Right lobe of liver (tissue), 6 donors: Measurements from ENCODE around the gene USP28. TPM values are rescaled to one million over a fixed set of nuclear protein-coding genes. Genes with fewer than 3 reads are reported as not detected.

Experiments
- ATAC-seq, 4 donors: fragments of 200-7000 bp; cut with Tn5 transposase; one replicate each; pipeline ENCODE4 v1.9.1; 2020; ENCODE audit warnings: mild to moderate bottlenecking in 4 of 4, moderate library complexity in 4 of 4
- DNase-seq, 3 donors: peaks; one replicate each; pipeline ENCODE4 v3.0.0-alpha.2; 2020
- H3K27ac ChIP-seq, 3 donors: fragments of 200-600 bp; one replicate each; pipeline ENCODE4 v1.8.0; 2022
- H3K27me3 ChIP-seq, 2 donors: fragments of 200-600 bp; one replicate each; pipeline ENCODE4 v1.8.0; 2022
- H3K36me3 ChIP-seq, 4 donors: fragments of 200-600 bp; sonication (generic) in 1 of 4; one replicate each; pipeline versions ENCODE4 v1.5.1 to v1.8.0; 2017 to 2022; ENCODE audit warnings: control low read depth in 1 of 4
- H3K4me1 ChIP-seq, 4 donors: fragments of 200-600 bp; sonication (generic) in 1 of 4; one replicate each; pipeline versions ENCODE4 v1.5.1 to v1.8.0; 2017 to 2022; ENCODE audit warnings: control low read depth in 1 of 4
- H3K4me3 ChIP-seq, 3 donors: fragments of 200-600 bp; one replicate each; pipeline ENCODE4 v1.8.0; 2022
- H3K9me3 ChIP-seq, 4 donors: fragments of 200-600 bp; sonication (generic) in 1 of 4; one replicate each; pipeline versions ENCODE4 v1.5.1 to v1.8.0; 2017 to 2022; ENCODE audit warnings: control low read depth in 1 of 4
- CTCF ChIP-seq, 4 donors: fragments of 200-600 bp in 3 of 4; fragments of 450-650 bp in 1 of 4; IDR thresholded peaks; one replicate each; pipeline versions ENCODE4 v1.5.1 to v1.8.0; 2016 to 2022; ENCODE audit warnings: antibody characterized with exemption in 4 of 4, mild to moderate bottlenecking in 2 of 4
- POLR2A ChIP-seq: fragments of 450-650 bp; IDR thresholded peaks from one replicate; pipeline ENCODE4 v1.6.1; 2017; ENCODE audit warnings: antibody characterized with exemption, mild to moderate bottlenecking
- WGBS: methylation state at CpG from one replicate; pipeline ENCODE4 v1.1.6; 2018; ENCODE audit warnings: low coverage, low lambda C conversion rate; ENCODE audit not compliant: insufficient coverage; ENCODE audit errors: missing lambda C conversion rate; 5-methylcytosine and 5-hydroxymethylcytosine counted together
- intact Hi-C, 2 donors: fragments of 100-400 bp; cut with DNase I; formaldehyde crosslinking; loops; one replicate each; pipeline versions ENCODE4 v1.11.2 to v1.14.1; 2022
- total RNA-seq, 6 experiments: library from RNA; depleted of rRNA in 2 of 6; stranded (reverse); fragments of >200 nt in 2 of 6; fragmentation: NEBNext Ultra II Directional in 3 of 6; extraction: Animal tissue kit (Norgen Biotek cat#: 25700) in 3 of 6; gene quantifications; one replicate each; pipeline versions ENCODE4 v1.1.0 to v1.2.4, GENCODE V29; 2016 to 2023
- donor health status: DM: no; HTN: yes; CAD: no.
- donor health status: DM: no; HTN: no; CAD: no.
- donor health status: DM: no; HTN: no; CAD: no.
- donor health status: DM: no; HTN: yes; CAD: no.
- donor health status: DM: no; HTN: yes; CAD: no.

Gene USP28
- total RNA-seq, 6 experiments from 2014 or later = 12.1 to 15.3 (median 14.4) TPM

DNA sequence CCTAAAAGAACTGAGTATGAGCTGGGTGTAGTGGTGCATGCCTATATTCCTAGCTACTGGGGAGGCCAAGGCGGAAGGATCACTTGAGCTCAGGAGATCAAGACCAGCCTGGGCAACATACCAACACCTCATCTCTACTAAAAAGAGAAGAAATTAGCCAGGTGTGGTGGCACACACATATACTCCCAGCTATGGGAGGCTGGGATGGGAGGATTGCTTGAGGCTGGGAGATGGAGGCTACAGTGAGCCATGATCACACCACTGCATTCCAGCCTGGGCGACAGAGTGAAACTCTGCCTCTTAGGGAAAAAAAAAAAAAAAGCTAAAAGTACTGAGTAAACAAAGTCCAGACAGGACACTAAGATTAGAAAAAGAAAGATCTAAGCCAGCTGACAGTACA lies 25.8 kb upstream of the USP28 start:
- no peak overlapping the region for H3K27ac ChIP-seq
- H3K4me3 ChIP-seq = no peak overlapping the region
- intact Hi-C loops = no loop called here
- WGBS = 90% methylated on average over 2 of the region's 2 CpGs
- H3K4me1 ChIP-seq = peaks cover 0 to under 1% (median 0%) of the 10 kb centered on the region in 4 donors
- no peak for DNase-seq
- H3K36me3 ChIP-seq = no peaks in the 10 kb centered on the region
- TF ChIP-seq CTCF (IDR thresholded peaks at IDR 0.05) = no peak
- TF ChIP-seq POLR2A = no peak
- H3K27me3 ChIP-seq = no peaks in the 10 kb centered on the region
- no peaks in the 10 kb centered on the region for H3K9me3 ChIP-seq
- ATAC-seq = no peak

GRCh38 chr11:113896156-113896879 lies 20.9 kb upstream of the USP28 start:
- peak in 1 of 3 donors; percentile 30 for DNase-seq
- Histone ChIP-seq H3K9me3 (no peaks in the 10 kb centered on the region), H3K4me1 (no peaks in the 10 kb centered on the region), H3K36me3 (no peaks in the 10 kb centered on the region), H3K27me3 (no peaks in the 10 kb centered on the region), H3K27ac (no peak overlapping the region), H3K4me3 (no peak overlapping the region)
- peak; percentile 55 to 86 (median 84) for TF ChIP-seq CTCF (IDR thresholded peaks at IDR 0.05)
- no peak for TF ChIP-seq POLR2A
- intact Hi-C loops = loop anchor here in 1 of 2 donors (5.0 kb wide), 1 partner anchor 366 kb away; no protein-coding TSS in a partner anchor
- ATAC-seq = peak; percentile 88 to 90 (median 88)
- WGBS = 17% methylated on average over 10 of the region's 10 CpGs

- Histone ChIP-seq H3K4me3 (no peak overlapping the region), H3K27me3 (no peaks in the 10 kb centered on the region), H3K9me3 (no peaks in the 10 kb centered on the region), H3K36me3 (no peaks in the 10 kb centered on the region), H3K4me1 (no peaks in the 10 kb centered on the region), H3K27ac (no peak overlapping the region)
- ATAC-seq (no peak), DNase-seq (no peak)
- 55% methylated on average over 9 of the region's 10 CpGs for WGBS
- intact Hi-C loops = loop anchor here in 1 of 2 donors (5.0 kb wide), 1 partner anchor 367 kb away; no protein-coding TSS in a partner anchor
- no peak for TF ChIP-seq POLR2A
- no peak for TF ChIP-seq CTCF (IDR thresholded peaks at IDR 0.05)
Measured at GRCh38 chr11:113895367-113896155, 20.2 kb upstream of the USP28 start.

DNA sequence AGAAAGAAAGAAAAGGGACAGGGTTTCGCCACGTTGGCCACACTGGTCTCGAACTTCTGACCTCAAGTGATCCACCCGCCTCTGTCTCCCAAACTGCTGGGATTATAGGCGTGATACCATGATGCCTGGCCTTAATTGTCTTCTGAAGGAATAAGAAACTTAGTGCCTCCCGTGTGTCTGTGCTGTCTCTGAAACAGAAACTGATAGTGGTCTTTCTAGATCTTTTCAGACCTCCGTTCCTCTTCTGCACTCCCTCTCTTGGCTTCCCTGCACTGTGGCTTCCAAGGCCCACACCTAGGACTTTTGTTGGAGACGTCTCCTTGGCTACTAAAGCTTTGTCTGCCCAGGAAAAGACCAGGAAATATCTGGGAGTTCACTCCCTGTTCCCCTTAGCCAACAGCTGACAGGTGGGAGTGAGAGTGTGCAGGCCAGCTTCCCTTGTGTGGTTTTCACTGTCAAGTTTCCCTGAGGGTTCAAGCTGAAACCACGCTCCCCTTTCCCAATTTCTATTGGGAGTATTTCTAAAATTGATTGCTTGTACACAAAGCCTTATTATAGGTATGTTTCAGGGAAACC lies 19.1 kb upstream of the USP28 start:
- Histone ChIP-seq H3K36me3 (no peaks in the 10 kb centered on the region), H3K4me1 (no peaks in the 10 kb centered on the region), H3K27me3 (no peaks in the 10 kb centered on the region), H3K27ac (no peak overlapping the region), H3K4me3 (no peak overlapping the region), H3K9me3 (no peaks in the 10 kb centered on the region)
- intact Hi-C loops = no loop called here
- TF ChIP-seq CTCF (IDR thresholded peaks at IDR 0.05) (no peak), POLR2A (no peak)
- WGBS = 65% methylated on average over 9 of the region's 9 CpGs
- ATAC-seq (no peak), DNase-seq (no peak)
